NCI-H1092 (cell line): ENCODE data around the gene C19orf53.

Experiments
- DNase-seq: peaks from one replicate; lab custom pipeline; 2025; lab: John Stamatoyannopoulos, UW

C19orf53 gene

DNA sequence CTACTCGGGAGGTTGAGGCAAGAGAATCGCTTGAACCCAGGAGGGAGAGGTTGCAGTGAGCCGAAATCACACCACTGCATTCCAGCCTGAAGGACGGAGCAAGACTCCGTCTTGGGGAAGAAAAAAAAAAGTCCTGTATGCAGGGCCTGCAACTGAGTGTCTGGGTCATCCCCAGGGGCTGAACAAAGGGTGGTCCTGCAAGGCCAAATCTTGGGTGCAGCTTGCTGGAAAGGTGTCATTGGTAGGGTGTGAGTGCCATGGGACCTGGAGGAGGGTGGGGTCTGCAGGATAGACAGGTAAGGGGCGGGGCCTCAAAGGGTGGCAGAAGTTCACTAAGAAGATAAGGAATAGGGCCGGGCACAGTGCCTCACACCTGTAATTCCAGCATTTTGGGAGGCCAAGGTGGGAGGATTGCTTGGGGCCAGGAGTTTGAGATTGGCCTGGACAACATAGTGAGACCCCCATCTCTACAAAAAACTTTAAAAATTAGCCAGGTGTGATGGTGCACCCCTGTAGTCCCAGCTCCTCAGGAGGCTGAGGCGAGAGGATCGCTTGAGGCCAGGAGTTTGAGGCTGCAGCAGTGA is 52.5 kb downstream of the C19orf53 start:
- no peak for DNase-seq

GRCh38 chr19:13827656-13828055 is 53.4 kb downstream of the C19orf53 start:
- no peak for DNase-seq
